HFF-Myc (cell line): Measurements from ENCODE around the gene DAG1.

Experiments used
- DNase-seq: peaks from one replicate; pipeline ENCODE4 v3.0.0-alpha.2; 2011; ENCODE audit warnings: low read depth; ENCODE audit errors: extremely low read depth
- H3K4me3 ChIP-seq: replicated peaks from 2 replicates; pipeline ENCODE4 v1.5.1; 2011; ENCODE audit warnings: low read depth, mild to moderate bottlenecking, control low read depth, low read length
- TF ChIP-seq, protein P1 (sequence below): IDR thresholded peaks from 2 replicates; pipeline ENCODE4 v1.5.1; 2012; ENCODE audit warnings: mild to moderate bottlenecking, low read depth, low read length, control low read depth; ENCODE audit errors: missing control alignments

Gene DAG1

DNA sequence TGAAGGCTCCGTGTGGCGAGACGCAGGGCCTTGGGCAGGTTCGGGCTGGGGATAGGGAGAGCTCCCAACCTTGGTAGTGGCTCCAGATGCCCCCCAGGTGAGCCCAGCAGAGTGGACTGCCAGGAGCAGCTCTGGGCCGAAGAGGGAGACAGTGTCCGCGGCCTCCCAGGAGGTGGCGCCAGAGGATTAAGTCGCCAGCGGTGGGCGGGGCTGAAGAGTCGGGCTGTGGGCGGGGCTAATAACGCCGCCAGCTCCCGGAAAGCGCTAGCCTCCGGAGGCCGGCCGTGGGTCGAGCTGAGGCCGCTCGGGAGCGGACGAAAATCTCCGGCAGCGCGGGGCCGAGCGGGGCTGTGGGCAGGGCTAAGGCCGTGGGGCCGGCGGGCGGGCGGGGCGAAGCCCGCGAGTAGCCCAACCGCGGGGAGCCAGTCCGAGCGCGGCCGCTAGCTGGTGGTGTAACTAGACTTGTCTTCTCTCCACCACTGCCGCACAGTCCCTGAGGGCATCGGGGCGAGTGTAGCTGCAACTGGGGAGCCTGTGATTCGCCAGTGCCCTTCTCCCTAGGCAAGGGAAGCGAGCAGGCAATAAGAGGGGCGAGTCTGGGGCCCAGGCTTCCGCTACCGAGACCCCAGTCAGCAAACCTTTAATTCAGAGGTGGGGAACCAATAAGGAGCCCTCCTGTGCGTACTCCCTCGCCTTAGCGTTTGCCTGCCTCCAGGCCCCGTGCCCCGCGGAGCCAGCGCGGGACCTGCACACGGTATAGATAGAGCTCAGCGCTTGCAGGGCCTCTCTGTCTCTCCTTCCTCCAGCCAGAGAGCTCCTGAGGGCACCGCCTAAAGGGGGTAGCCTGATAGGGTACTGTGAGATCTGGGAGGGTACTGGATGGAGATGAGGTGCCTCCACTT, 69.8 kb downstream of the DAG1 start:
- H3K4me3 ChIP-seq = peak overlapping the region; percentile 48
- DNase-seq = peak; percentile 63
- TF ChIP-seq, protein P1, sequence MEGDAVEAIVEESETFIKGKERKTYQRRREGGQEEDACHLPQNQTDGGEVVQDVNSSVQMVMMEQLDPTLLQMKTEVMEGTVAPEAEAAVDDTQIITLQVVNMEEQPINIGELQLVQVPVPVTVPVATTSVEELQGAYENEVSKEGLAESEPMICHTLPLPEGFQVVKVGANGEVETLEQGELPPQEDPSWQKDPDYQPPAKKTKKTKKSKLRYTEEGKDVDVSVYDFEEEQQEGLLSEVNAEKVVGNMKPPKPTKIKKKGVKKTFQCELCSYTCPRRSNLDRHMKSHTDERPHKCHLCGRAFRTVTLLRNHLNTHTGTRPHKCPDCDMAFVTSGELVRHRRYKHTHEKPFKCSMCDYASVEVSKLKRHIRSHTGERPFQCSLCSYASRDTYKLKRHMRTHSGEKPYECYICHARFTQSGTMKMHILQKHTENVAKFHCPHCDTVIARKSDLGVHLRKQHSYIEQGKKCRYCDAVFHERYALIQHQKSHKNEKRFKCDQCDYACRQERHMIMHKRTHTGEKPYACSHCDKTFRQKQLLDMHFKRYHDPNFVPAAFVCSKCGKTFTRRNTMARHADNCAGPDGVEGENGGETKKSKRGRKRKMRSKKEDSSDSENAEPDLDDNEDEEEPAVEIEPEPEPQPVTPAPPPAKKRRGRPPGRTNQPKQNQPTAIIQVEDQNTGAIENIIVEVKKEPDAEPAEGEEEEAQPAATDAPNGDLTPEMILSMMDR = peak; percentile 83

DNA sequence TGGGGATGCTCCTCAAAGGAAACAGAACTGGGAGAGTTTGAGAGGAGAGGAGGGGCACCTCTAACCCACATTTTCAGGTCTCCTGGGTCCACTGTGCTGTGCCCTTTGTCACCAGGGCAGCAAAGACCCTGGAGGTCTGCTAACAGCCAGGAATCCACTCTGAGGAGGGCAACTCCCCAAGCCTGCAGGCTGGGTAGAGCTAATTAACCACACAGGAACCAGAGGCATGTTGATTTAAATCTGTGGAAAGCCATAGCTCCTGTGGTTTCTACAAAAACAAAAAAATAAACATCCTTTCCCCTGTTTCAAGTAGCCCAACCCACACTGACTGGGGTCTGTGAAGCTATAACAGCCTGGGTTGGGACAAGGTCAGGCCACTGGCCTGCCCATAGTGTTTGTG, 82.0 kb downstream of the DAG1 start:
- TF ChIP-seq, protein P1 = no peak
- no peak for DNase-seq
- no peak overlapping the region for H3K4me3 ChIP-seq

DNA sequence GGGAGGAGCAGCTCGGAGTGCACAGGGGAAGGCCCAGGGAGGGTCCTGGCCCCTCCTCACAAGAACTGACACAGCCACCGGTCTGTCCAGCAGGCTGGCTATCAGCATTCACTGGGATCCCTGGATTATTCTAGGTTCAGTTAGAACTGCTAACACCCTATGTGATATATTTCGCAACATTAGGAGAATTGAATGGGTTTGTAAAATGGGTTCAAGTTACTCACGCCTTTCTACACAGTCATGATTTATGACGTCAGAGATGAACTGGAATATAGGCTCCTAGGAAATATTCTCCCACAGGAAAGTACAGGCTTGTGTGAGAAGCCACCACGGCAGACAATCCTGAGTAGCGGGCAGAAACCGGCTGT, 83.2 kb downstream of the DAG1 start:
- H3K4me3 ChIP-seq = peak overlapping the region; percentile 77
- no peak for DNase-seq
- TF ChIP-seq, protein P1 = no peak

DNA sequence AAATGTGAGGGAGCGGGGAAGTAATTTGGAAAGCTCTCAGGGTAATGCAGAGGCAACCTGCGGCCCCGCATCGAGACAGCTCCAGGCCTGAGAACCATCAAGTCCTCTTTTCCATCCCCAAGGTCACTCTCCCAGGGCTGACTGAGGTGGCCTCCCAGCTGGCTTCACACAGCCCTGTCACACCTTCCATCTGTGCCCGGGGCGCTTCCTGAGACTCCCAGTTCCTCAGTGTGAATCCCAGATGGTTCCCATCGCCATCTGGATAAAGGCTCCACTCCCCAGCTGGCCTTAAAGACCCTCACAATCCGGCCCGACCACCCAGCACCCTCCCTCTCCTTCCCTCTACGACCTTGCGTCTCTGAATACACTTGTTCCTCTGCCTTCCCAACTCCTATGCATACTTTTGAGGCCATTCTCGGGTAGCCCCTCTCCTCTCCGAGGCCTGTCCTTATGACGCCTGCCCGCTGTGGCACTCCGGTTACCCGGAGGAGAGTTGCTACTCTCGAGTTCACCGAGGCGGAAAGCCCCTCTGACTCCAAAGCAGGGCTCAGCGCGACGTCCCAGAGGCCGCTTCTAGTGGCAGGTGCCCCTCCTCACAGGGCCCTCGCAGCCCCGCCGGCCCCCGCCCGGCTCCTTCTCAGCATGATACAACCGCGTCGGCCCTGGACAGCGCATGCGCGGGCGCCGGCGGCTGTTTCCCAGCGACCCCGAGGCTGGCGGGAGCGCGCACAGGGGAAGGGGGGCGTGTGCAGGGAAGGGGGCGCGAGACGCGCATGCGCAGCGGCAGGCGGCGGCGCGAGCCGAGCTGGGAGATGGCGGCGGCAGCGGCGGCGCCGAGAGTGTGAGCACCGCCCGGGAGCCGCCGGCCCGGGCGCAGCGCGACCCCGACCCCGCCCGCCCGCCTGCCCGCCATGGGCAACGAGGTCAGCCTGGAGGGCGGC, 83.9 kb downstream of the DAG1 start, which contains the start of gene BSN:
Gene BSN (plus strand): TSS at position 786 of the 941 bp plus-strand sequence. CDS start 126 bp downstream, at position 912.
- TF ChIP-seq, protein P1 = no peak
- DNase-seq = peak; percentile 54
- H3K4me3 ChIP-seq = peak within 1 kb of the TSS; percentile 77

DNA sequence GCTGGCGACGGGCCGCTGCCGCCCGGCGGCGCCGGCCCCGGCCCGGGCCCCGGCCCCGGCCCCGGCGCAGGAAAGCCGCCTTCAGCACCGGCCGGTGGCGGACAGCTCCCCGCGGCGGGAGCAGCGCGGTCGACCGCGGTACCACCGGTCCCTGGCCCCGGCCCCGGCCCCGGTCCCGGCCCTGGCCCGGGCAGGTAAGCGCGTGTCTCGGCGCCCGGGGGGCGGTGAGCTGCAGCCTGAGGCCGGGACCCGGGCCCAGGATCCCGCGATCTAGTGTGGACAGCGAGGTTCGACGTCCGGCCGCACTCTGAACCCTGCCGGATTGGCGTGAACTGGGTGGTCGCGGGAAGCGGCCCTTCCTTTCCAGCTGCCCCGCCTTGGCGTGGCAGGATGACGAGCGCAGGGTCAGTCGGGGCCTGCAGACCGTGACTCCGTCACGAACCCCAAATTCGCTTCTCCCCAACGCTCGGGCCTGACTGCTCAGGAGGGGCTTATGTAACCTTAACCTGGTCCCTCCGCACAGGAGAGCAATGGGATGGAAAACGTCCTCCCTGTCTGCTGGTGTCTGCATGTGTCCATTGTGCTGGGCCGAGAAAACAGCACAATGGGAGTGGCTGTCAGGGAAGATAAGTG, 84.7 kb downstream of the DAG1 start:
- peak overlapping the region; percentile 33 for H3K4me3 ChIP-seq
- TF ChIP-seq, protein P1 = no peak
- no peak for DNase-seq
